HG03103 (cell line): ENCODE measurements around the gene KRT28.
"Not testable (repeated sequence)": the region's sequence is repeated elsewhere in the genome, so short reads cannot be mapped to it uniquely, and the experiment has no call there.

Experiments used
- ATAC-seq: cut with Tn5 transposase; IDR thresholded peaks from one replicate; pipeline ENCODE4 v1.9.1; 2021; ENCODE audit warnings: low read depth; ENCODE audit not compliant: unreplicated experiment

Gene KRT28

DNA sequence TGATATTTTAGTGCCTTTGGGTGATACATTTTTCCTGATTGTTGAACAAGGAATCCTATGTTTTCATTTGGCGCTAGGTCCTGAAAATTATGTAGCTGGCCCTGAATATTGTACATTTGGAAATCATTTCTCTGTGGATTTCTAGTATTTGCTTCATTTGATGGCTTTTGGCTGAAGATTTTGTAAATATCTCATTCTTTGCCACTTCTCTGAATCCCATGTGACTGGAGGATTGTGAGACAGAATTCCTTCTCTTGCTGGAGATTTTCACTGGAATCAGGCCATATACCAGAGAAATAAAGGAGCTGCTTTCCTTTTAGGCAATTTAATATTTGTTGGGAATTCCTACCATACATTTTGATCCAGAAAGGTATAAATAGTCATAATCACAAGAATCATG, 8.6 kb downstream of the KRT28 start:
- no peak for ATAC-seq

DNA sequence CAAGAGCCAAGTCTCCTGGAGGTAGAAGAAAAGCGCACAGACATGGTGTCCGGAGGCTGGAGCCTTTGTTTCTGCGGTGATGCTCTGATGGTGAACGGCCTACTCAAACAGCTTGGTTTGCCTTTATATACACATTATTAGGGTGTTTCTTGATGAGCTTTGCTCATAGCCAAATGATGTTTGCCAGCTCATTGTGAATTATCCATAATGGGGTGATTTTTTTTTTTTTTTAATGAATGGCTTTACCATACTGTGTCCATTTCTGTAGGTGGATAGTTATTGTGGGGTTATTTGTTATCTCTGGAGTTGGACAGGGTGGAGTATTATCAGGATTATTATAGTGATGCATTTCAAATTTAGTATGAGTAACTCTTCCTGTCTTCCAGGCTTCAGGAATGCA, 17.3 kb downstream of the KRT28 start, which contains the start of gene KRT27:
KRT27 (minus strand) TSS at position 101 of the 400 bp plus-strand sequence; CDS start at position 44, 57 bp downstream.
- no peak for ATAC-seq

DNA sequence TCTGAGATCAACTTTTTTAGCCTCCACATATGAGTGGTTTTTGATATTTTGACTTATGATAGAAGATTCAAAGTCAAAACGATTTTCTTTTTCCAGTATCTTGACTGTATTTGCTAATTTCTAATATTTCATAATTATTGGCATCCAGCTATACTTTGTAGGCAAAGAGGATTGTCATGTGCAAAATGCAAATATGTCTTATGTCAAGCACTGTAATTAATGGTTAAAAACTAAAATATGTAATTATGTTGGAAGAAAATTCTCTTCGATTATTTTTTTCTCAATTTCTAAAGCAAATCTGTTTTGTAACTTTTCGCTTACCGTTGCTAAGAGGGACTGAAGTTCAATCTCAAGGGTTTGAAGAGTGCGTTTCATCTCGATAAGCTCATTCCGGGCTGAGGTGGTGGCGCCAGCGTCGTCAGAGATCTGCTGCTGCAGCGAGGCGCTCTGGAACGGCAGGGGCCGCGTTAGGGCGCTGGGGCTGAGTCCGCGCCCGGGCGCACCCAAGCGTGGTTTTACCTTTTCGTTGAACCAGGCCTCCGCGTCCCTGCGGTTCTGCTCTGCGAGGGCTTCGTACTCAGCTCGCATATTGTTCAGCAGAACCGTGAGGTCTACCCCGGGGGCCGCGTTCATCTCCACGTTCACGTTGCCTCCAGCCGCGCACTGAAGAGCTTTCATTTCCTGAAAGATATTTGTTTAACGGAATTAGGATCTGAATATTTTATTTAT, 20.4 kb downstream of the KRT28 start:
- no peak for ATAC-seq

DNA sequence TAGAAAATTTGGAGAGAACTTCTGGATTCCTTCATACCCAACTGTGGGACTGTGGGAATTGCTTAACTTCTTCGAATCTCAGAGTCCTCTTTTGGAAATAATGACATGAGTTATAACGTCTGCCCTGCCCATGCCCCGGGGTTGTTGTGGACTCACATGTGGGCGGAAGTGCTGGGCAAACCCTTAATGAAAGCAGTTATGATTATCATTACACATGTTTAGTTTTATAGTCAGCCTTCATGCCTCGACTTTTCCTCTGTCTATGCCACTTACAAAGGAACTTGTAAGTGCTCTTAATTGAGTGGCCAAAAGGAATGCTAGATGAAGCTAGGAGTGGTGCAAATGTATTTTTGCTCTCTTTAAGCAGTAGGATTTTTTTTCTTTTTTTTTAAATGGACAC, 21.3 kb downstream of the KRT28 start:
- no peak for ATAC-seq

DNA sequence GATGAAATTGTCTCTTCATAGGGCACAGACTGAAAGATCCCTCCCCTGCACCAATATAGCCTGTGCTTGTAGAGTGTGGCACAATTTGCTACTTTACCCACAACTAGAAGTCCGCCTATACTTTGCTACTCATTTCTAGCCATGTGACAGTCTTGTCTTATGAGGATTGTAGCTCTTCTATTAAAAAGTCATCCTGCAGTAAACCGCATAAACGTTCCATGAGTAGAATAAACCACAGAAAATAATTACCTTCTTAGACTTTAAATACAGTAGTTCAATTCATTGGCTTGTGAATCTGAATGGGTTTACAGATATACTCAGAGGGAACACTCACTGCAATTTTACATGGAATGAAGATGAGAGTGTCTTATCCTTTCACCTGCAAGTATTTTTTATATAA, 21.8 kb downstream of the KRT28 start:
- ATAC-seq, result no peak

DNA sequence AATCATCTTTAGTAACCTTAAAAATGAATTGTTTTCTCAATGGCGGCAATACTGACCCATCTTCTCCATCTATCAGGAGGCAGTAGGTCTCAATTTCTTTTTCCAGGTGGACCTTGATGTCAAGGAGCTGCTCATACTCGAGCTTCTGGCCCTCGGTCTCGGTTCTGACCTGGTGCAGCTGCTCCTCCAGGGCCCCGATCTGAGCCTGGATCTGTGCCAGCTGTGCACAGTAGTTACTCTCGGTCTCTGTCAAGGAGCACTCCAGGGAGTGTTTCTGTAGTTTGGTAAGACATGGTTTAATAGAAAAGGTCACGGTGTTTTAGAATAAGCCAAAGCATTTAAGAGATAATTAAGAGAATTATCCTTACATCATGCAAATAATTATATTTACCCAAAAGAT, 22.3 kb downstream of the KRT28 start:
- ATAC-seq, result no peak

DNA sequence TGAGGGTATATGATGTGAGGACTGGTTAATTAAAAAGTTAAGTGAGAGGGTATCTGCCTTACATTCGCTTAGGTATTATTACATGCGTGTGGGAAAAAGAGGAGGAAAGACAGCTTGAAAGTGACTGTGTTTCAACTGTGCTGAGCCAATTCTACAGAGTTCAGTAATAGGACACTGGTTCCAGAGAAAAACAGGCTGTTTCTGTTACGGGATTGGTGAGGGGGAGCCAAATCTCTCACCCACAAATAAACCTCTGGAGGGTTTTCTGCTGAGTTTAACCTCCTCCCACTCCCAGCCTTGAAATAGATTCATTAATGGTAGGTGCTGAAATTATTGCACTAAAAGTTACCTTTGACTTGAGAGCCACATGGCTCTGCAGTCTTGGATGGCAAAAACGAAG, 23.8 kb downstream of the KRT28 start:
- ATAC-seq, result no peak

DNA sequence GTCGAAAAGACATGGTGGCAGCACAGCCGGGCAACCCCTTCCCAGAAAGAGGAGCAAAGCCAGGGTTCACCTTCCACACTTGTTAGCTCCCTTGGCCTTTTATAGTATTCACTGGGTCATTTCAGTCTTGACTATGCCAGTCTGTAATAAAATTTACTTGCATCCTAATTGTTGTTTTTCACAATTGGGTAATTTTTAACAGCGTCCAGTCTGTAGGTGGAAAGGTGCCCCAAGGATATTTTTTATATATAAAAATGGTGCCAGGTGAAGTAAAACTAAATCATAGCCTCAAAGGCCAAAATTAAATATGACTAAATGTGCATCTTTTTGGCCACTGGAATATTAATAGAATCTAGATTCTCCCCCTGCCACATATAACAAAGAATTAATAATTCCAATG, 27.7 kb downstream of the KRT28 start, which contains the start of gene KRT26:
KRT26 (minus strand) TSS at position 101 of the 400 bp plus-strand sequence; CDS start at position 13, 88 bp downstream.
- no peak for ATAC-seq

DNA sequence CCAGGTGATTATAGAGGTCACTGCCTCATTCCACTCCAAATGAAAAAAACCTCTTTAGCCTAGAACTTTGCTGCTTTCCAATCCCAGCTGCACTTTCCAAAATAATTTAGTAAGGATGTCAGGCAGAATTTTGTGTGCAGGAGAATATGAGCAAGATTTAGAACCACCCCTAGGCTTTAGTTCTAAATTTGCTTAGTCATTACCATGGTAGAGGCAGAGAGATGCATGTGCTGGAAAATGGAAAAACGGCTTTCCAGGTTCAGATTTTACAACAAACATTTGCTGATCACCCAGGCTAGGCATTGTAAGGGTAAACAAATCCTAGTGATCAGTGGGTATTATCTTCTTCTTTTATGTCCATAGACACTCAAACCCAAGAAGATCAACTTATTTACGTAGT, 34.1 kb downstream of the KRT28 start:
- no peak for ATAC-seq

DNA sequence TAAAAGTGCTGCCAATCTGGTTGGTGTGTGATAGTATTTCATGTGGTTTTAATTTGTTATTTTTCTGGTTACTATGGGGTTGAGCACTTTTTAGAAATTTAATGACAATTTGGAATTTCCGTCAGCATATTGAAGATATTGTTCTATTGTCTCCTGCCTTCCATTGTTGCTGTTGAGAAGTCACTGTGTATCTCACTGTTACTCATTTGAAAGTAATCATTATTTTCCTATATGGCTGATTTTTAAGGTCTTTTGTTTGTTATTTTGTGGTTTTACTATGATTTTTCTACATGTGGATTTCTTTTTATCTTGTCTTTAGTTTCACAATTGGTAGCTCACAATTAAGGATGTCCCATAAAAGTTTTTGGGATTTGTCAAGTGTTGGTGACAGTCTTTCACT, 36.0 kb downstream of the KRT28 start:
- no peak for ATAC-seq

DNA sequence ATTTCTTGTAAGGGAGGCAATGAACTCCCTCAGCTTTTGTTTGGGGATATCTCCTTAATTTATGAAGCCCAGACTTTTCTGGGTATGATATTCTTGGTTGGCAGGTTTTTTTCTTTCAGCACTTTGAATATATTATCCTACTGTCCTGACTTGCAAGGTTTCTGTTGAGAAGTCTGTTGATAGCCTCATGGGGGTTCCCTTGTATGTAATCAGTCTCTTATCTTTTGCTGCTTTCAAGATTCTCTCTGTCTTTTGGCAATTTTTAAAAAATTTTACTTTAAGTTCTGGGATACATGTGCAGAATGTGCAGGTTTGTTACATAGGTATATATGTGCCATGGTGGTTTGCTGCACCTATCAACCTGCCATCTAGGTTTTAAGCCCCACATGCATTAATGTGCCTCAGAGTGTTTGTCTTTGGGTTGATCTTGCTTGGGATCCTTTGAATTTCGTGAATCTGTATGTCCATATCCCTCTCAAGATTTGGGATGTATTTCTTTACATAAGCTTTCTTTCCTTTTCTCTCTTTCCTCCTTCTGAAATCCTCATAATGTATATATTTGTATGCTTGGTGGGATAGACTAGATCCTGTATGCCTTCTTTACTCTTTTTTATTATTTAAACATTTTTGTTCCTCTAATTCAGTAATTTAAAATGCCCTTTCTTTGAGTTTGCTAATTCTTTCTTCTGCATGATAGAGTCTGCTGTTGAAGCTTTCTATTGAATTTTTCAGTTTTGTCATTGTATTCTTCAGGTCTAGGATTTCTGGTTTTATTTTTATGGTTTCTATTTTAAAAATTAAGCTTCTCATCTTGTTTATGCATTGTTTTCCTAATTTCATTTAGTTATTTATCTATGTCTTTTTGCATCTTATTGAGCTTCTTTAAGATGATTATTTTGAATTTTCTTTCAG, 39.4 kb downstream of the KRT28 start:
- ATAC-seq, result no peak

DNA sequence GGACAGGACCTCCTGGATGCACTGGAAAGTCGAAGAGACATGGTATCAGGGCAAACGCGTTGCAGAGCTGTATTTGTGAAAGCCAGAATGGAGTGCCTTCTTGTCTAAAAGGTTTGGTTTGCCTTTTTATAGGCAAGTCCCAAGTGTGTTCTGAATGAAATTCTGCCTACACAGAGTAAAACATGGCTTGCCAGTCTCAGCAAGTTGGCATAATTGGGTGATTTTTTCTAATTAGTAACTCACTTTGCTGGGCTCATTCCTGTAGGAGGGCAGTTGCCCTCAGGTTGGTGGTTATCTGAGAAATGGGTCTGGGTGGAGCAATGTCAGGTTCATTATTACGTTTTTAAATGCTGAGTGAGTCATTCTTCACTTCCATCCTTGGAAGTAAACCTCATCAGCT, 44.5 kb downstream of the KRT28 start, which contains the start of gene KRT25:
KRT25 (minus strand) TSS at position 101 of the 400 bp plus-strand sequence; CDS start at position 41, 60 bp downstream.
- no peak for ATAC-seq

DNA sequence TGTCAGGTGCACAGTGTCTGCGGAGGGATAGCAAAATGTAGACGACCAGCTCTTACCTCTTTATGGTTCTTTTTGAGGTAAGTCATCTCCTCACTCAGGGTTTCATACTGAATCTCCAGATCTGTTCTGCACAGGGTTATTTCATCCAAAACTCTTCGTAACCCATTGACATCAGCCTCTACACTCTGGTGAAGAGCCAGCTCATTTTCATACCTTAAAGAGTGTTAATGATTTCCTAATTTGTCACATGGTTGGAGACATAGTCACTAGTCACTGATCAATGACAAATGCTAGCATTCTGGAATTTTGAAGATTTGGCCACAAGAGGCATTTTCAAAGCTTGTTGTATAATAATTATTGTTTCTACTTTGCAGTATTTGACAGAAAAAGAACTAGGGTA, 46.0 kb downstream of the KRT28 start:
- no peak for ATAC-seq

DNA sequence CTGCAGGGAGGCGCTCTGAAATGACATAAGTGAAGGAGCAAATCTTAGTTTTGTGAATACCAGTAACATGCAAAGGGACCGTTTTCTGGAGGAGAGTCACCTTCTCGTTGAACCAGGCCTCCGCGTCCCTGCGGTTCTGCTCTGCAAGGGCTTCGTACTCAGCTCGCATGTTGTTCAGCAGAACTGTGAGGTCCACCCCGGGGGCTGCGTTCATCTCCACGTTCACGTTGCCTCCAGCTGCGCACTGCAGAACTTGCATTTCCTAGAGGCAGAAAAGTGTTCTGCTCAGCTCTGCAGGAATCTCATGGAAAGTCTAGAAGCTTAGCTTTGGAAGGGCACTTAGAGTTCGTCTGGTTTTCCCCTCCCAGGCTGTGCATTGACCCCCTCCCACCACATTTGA, 48.7 kb downstream of the KRT28 start:
- ATAC-seq, result no peak

DNA sequence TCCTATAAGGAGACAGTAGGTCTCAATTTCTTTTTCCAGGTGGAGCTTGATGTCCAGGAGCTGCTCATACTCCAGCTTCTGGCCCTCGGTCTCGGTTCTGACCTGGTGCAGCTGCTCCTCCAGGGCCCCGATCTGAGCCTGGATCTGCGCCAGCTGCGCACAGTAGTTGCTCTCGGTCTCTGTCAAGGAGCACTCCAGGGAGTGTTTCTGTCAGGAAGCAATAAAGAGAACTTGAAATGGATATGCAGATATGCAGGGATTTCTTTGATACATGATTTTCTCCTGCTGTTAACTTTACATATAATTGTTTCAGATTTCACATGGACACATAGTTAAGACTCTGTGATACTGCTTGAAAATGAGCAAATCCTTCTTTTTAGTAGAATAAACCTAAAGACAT, 49.4 kb downstream of the KRT28 start:
- ATAC-seq, result no peak

DNA sequence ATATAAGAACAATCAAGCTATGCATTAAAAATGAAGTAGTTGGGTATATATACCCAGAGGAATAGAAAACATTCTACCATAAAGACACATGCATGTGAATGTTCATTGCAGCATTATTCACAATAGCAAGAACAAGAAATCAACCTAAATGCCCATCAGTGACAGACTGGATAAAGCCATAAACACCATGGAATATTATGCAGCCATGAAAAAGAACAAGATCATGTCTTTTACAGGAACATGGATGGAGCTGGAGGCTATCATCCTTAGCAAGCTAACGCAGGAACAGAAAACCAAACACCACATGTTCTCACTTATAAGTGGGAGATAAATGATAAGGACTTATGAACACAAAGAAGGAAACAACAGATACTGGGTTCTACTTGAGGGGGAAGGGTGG, 51.1 kb downstream of the KRT28 start:
- not testable (repeated sequence) for ATAC-seq
